DOHH2 (cell line): ENCODE data around the gene AKAP13.

Experiments
- CTCF ChIP-seq: fragments of 200-600 bp; sonication (generic); IDR thresholded peaks from one replicate; pipeline ENCODE4 v1.5.1; 2014; ENCODE audit warnings: antibody characterized with exemption, mild to moderate bottlenecking, low read depth, low read length; ENCODE audit not compliant: poor library complexity, severe bottlenecking
- EZH2phosphoT487 ChIP-seq: fragments of 200-600 bp; sonication (generic); IDR thresholded peaks from 2 replicates; pipeline ENCODE4 v1.6.1; 2017; ENCODE audit warnings: borderline replicate concordance, mild to moderate bottlenecking, antibody characterized with exemption, low read length, moderate library complexity, mixed read lengths

GRCh38 chr15:85657132-85657531 lies 276.7 kb downstream of the AKAP13 start:
- TF ChIP-seq CTCF: no peak
- no peak for TF ChIP-seq EZH2phosphoT487
